ENCODE data around the gene ZNF532.
"Not testable (repeated sequence)": the region's sequence is repeated elsewhere in the genome, so short reads cannot be mapped to it uniquely, and the experiment has no call there.

ZNF532 gene

GRCh38 chr18:58864146-58865032, at the start of gene ZNF532:
Gene ZNF532 (plus strand): TSS chr18:58864877. CDS start in a region left out here.
- DNase-seq = peak; percentile 87

GRCh38 chr18:58819051-58819450, 45.6 kb upstream of the ZNF532 start:
- no peak for DNase-seq

- DNase-seq = no peak
Measured at GRCh38 chr18:58820251-58820650, 44.4 kb upstream of the ZNF532 start.

- DNase-seq = no peak
Measured at GRCh38 chr18:58822944-58823343, 41.7 kb upstream of the ZNF532 start.

- no peak for DNase-seq
Measured at GRCh38 chr18:58823412-58823811, 41.3 kb upstream of the ZNF532 start.

- not testable (repeated sequence) for DNase-seq
Measured at GRCh38 chr18:58826926-58827325, 37.8 kb upstream of the ZNF532 start.

GRCh38 chr18:58827428-58827827, 37.2 kb upstream of the ZNF532 start:
- no peak for DNase-seq

- DNase-seq = no peak
Measured at GRCh38 chr18:58827886-58828285, 36.8 kb upstream of the ZNF532 start.

GRCh38 chr18:58828399-58829121, 36.1 kb upstream of the ZNF532 start:
- no peak for DNase-seq

GRCh38 chr18:58829263-58829662, 35.4 kb upstream of the ZNF532 start:
- no peak for DNase-seq

- DNase-seq = not testable (repeated sequence)
Measured at GRCh38 chr18:58829886-58830285, 34.8 kb upstream of the ZNF532 start.

GRCh38 chr18:58831606-58832005, 33.1 kb upstream of the ZNF532 start:
- DNase-seq = no peak

GRCh38 chr18:58838165-58838860, 26.4 kb upstream of the ZNF532 start:
- DNase-seq = no peak

- DNase-seq = no peak
Measured at GRCh38 chr18:58838946-58839345, 25.7 kb upstream of the ZNF532 start.

- no peak for DNase-seq
Measured at GRCh38 chr18:58842978-58843687, 21.5 kb upstream of the ZNF532 start.

- DNase-seq = no peak
Measured at GRCh38 chr18:58843688-58844035, 21.0 kb upstream of the ZNF532 start.

- no peak for DNase-seq
Measured at GRCh38 chr18:58844871-58845270, 19.8 kb upstream of the ZNF532 start.

GRCh38 chr18:58845928-58846724, 18.6 kb upstream of the ZNF532 start:
- no peak for DNase-seq

- DNase-seq = no peak
Measured at GRCh38 chr18:58847383-58848071, 17.1 kb upstream of the ZNF532 start.

GRCh38 chr18:58848685-58849084, 16.0 kb upstream of the ZNF532 start:
- DNase-seq = no peak

- DNase-seq = no peak
Measured at GRCh38 chr18:58850786-58851469, 13.7 kb upstream of the ZNF532 start.

Measured in NCI-H510A treated with DMSO at 0.1 percent for 48 hours (cell line).